ENCODE results near the gene MNX1. TPM values are rescaled to one million over a fixed set of nuclear protein-coding genes. Genes with fewer than 3 reads are reported as not detected.

Gene MNX1
- total RNA-seq, result under 1 TPM in 2 of 5 donors, not detected in 3; 0.10 to 0.30 TPM
- total RNA-seq (2013), result not detected
- total RNA-seq, result 0 to 0.12 (median 0) reads per million in 29 experiments

DNA sequence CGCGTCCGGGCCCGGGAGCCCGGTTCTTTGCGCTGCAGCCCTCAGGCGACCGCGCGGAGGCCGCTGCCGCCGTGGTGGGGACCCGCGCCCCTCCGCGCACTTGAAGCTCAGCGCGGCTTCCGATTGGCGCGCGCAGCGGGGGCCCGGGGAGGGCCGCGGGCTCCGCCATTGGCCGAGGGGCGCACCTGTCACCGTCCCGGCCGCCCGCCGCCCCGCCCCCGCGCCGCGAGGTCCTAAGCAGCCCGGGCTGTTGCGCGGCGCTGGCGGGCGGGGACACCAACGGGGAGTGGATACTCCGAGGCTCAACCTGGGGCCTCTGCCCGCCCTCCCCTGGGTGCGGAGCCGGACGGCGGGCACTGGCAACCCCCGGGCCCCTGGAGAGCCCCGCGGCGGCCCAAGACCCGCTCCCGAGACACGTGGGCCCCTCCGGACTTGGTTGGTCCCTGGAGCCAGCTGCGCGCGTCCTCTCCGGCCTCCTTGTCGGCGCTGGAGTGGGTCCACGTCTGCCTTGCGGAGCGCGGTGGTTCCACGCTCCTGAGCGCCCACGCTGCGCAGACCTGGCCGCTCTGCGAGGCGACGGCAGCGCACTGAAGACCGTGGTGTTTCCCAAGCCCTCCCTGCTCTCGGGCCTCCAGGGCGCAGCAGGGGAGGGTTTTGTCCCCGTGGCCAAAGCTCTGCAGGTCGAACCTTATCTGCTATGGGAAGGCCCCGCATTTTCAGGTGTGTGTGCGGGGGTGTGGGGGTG, at the start of gene MNX1:
MNX1 (minus strand) TSS at position 76 of the 745 bp plus-strand sequence. CDS start 313 bp downstream, outside the sequence.
- Mint-ChIP-seq H3K4me1 (peaks cover 10 to 18% (median 11%) of the 10 kb centered on the region in 3 donors), H3K4me3 (peak within 1 kb of the TSS; percentile 52 to 68 (median 57)), H3K27me3 (peaks cover 43 to 80% of the 10 kb centered on the region in 2 donors), H3K36me3 (no peaks in the 10 kb centered on the region), H3K9me3 (no peaks in the 10 kb centered on the region), H3K27ac (no peak within 1 kb of the TSS)
- POLR2A ChIA-PET, result no interaction called here
- WGBS (ENCODE audit: insufficient coverage), result 2% methylated on average over 84 of the region's 87 CpGs
- Histone ChIP-seq H3K4me3 (ENCODE audit: control insufficient read depth in 1 of 2, extremely low read depth in 1 of 2, low read length in 1 of 2) (peak within 1 kb of the TSS; percentile 26 to 58), H3K4me1 (ENCODE audit: control insufficient read depth in 1 of 2, extremely low read depth in 1 of 2, insufficient read depth in 2 of 2, low read length in 2 of 2) (peaks cover 0 to 21% of the 10 kb centered on the region in 2 experiments), H3K27ac (ENCODE audit: low read length) (no peak within 1 kb of the TSS), H3K9me3 (no peaks in the 10 kb centered on the region), H3K36me3 (ENCODE audit: control insufficient read depth in 2 of 2, extremely low read depth in 1 of 2, insufficient read depth in 1 of 2, low read length in 1 of 2) (no peaks in the 10 kb centered on the region), H3K27me3 (replicated peaks in 1 of 2; ENCODE audit: control insufficient read depth in 2 of 2, extremely low read depth in 1 of 2, insufficient read depth in 2 of 2, low read length in 1 of 2) (peaks cover 17 to 81% of the 10 kb centered on the region in 2 experiments)
- CTCF ChIA-PET, result no interaction called here
- DNase-seq, result peak in 14 of 35 experiments; percentile 4 to 52 (median 20)
- ATAC-seq (replicated peaks in 1 of 4), result peak; percentile 77 to 89 (median 81)

- Histone ChIP-seq H3K9me3 (no peaks in the 10 kb centered on the region), H3K4me3 (ENCODE audit: control insufficient read depth in 1 of 2, extremely low read depth in 1 of 2, low read length in 1 of 2) (no peak overlapping the region), H3K27me3 (replicated peaks in 1 of 2; ENCODE audit: control insufficient read depth in 2 of 2, extremely low read depth in 1 of 2, insufficient read depth in 2 of 2, low read length in 1 of 2) (peaks cover 0 to 44% of the 10 kb centered on the region in 2 experiments), H3K36me3 (ENCODE audit: control insufficient read depth in 2 of 2, extremely low read depth in 1 of 2, insufficient read depth in 1 of 2, low read length in 1 of 2) (no peaks in the 10 kb centered on the region), H3K27ac (ENCODE audit: low read length) (no peak overlapping the region), H3K4me1 (ENCODE audit: control insufficient read depth in 1 of 2, extremely low read depth in 1 of 2, insufficient read depth in 2 of 2, low read length in 2 of 2) (no peaks in the 10 kb centered on the region)
- peaks cover 27 to 46% of the 10 kb centered on the region in 2 donors for H3K27me3 Mint-ChIP-seq
- ChIA-PET POLR2A (no interaction called here), CTCF (no interaction called here)
- DNase-seq (no peak), ATAC-seq (replicated peaks in 1 of 4) (no peak)
- H3K4me3 Mint-ChIP-seq, result no peak overlapping the region
- H3K27ac Mint-ChIP-seq, result no peak overlapping the region
- peaks cover 3 to 21% (median 7%) of the 10 kb centered on the region in 3 donors for H3K9me3 Mint-ChIP-seq
- no peaks in the 10 kb centered on the region for H3K4me1 Mint-ChIP-seq
- no peaks in the 10 kb centered on the region for H3K36me3 Mint-ChIP-seq
- WGBS (ENCODE audit: insufficient coverage), result 65% methylated on average over 4 of the region's 4 CpGs
Observed at GRCh38 chr7:157059534-157059933, 49.1 kb upstream of the MNX1 start.

DNA sequence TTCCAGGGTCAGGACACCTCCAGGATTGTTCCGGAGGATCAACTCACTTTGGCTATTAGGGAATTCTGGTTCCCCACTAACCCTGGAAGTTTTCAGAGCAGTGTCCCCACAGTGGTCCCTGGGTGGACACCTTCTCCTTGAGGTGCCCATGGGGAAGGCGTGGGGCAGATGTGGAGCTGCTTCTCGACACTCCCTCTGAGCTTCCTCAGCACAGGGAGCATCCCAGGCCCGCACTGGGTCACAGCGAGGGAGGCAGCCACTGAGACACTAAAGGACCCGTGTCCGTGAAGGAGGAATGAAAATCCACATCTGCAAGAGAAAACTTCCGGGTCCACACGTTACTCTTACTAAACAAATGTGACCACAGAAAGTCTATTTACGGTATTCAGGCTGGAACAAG, 48.2 kb upstream of the MNX1 start:
- Mint-ChIP-seq H3K27ac (no peak overlapping the region), H3K4me3 (no peak overlapping the region), H3K4me1 (no peaks in the 10 kb centered on the region), H3K9me3 (peaks cover 2 to 21% (median 3%) of the 10 kb centered on the region in 3 donors), H3K36me3 (no peaks in the 10 kb centered on the region), H3K27me3 (peaks cover 30 to 48% of the 10 kb centered on the region in 2 donors)
- ChIA-PET POLR2A (no interaction called here), CTCF (no interaction called here)
- Histone ChIP-seq H3K27ac (ENCODE audit: low read length) (no peak overlapping the region), H3K4me1 (ENCODE audit: control insufficient read depth in 1 of 2, extremely low read depth in 1 of 2, insufficient read depth in 2 of 2, low read length in 2 of 2) (no peaks in the 10 kb centered on the region), H3K9me3 (no peaks in the 10 kb centered on the region), H3K36me3 (ENCODE audit: control insufficient read depth in 2 of 2, extremely low read depth in 1 of 2, insufficient read depth in 1 of 2, low read length in 1 of 2) (no peaks in the 10 kb centered on the region), H3K27me3 (replicated peaks in 1 of 2; ENCODE audit: control insufficient read depth in 2 of 2, extremely low read depth in 1 of 2, insufficient read depth in 2 of 2, low read length in 1 of 2) (peaks cover 0 to 49% of the 10 kb centered on the region in 2 experiments), H3K4me3 (ENCODE audit: control insufficient read depth in 1 of 2, extremely low read depth in 1 of 2, low read length in 1 of 2) (no peak overlapping the region)
- 84% methylated on average over 7 of the region's 10 CpGs for WGBS (ENCODE audit: insufficient coverage)
- ATAC-seq (replicated peaks in 1 of 4) (no peak), DNase-seq (no peak)

GRCh38 chr7:157058068-157058467, 47.6 kb upstream of the MNX1 start:
- POLR2A ChIA-PET, result no interaction called here

GRCh38 chr7:157056957-157057902, 46.8 kb upstream of the MNX1 start:
- Mint-ChIP-seq H3K9me3 (peaks cover 4 to 19% (median 5%) of the 10 kb centered on the region in 3 donors), H3K27ac (no peak overlapping the region), H3K4me1 (no peaks in the 10 kb centered on the region), H3K27me3 (peaks cover 30 to 49% of the 10 kb centered on the region in 2 donors), H3K36me3 (no peaks in the 10 kb centered on the region), H3K4me3 (no peak overlapping the region)
- H3K9me3 ChIP-seq, result no peaks in the 10 kb centered on the region
- H3K4me3 ChIP-seq (ENCODE audit: control insufficient read depth in 1 of 2, extremely low read depth in 1 of 2, low read length in 1 of 2), result no peak overlapping the region
- DNase-seq, result no peak
- H3K4me1 ChIP-seq (ENCODE audit: control insufficient read depth in 1 of 2, extremely low read depth in 1 of 2, insufficient read depth in 2 of 2, low read length in 2 of 2), result no peaks in the 10 kb centered on the region
- CTCF ChIA-PET, result no interaction called here
- POLR2A ChIA-PET, result no interaction called here
- no peak for ATAC-seq (replicated peaks in 1 of 4)
- no peak overlapping the region for H3K27ac ChIP-seq (ENCODE audit: low read length)
- peaks cover 0 to 43% of the 10 kb centered on the region in 2 experiments for H3K27me3 ChIP-seq (replicated peaks in 1 of 2; ENCODE audit: control insufficient read depth in 2 of 2, extremely low read depth in 1 of 2, insufficient read depth in 2 of 2, low read length in 1 of 2)
- 75% methylated on average over 8 of the region's 16 CpGs for WGBS (ENCODE audit: insufficient coverage)
- H3K36me3 ChIP-seq (ENCODE audit: control insufficient read depth in 2 of 2, extremely low read depth in 1 of 2, insufficient read depth in 1 of 2, low read length in 1 of 2), result no peaks in the 10 kb centered on the region

More at GRCh38 chr7:157058068-157058467, 47.6 kb upstream of the MNX1 start:
- Mint-ChIP-seq H3K27ac (no peak overlapping the region), H3K36me3 (no peaks in the 10 kb centered on the region), H3K4me1 (no peaks in the 10 kb centered on the region), H3K4me3 (no peak overlapping the region), H3K27me3 (peaks cover 30 to 52% of the 10 kb centered on the region in 2 donors), H3K9me3 (peaks cover 2 to 23% (median 5%) of the 10 kb centered on the region in 3 donors)
- Histone ChIP-seq H3K36me3 (ENCODE audit: control insufficient read depth in 2 of 2, extremely low read depth in 1 of 2, insufficient read depth in 1 of 2, low read length in 1 of 2) (no peaks in the 10 kb centered on the region), H3K27ac (ENCODE audit: low read length) (no peak overlapping the region), H3K27me3 (replicated peaks in 1 of 2; ENCODE audit: control insufficient read depth in 2 of 2, extremely low read depth in 1 of 2, insufficient read depth in 2 of 2, low read length in 1 of 2) (peaks cover 0 to 46% of the 10 kb centered on the region in 2 experiments), H3K9me3 (no peaks in the 10 kb centered on the region), H3K4me3 (ENCODE audit: control insufficient read depth in 1 of 2, extremely low read depth in 1 of 2, low read length in 1 of 2) (no peak overlapping the region), H3K4me1 (ENCODE audit: control insufficient read depth in 1 of 2, extremely low read depth in 1 of 2, insufficient read depth in 2 of 2, low read length in 2 of 2) (no peaks in the 10 kb centered on the region)
- CTCF ChIA-PET, result no interaction called here
- 71% methylated on average over 7 of the region's 8 CpGs for WGBS (ENCODE audit: insufficient coverage)
- no peak for ATAC-seq (replicated peaks in 1 of 4)
- DNase-seq, result no peak

GRCh38 chr7:157056246-157056645, 45.8 kb upstream of the MNX1 start:
- POLR2A ChIA-PET, result no interaction called here
- 83% methylated on average over 1 of the region's 9 CpGs for WGBS (ENCODE audit: insufficient coverage)
- no peak for DNase-seq

More at GRCh38 chr7:157056246-157056645, 45.8 kb upstream of the MNX1 start:
- no peaks in the 10 kb centered on the region for H3K9me3 ChIP-seq
- Mint-ChIP-seq H3K27ac (no peak overlapping the region), H3K4me3 (no peak overlapping the region), H3K9me3 (peaks cover 4 to 14% (median 5%) of the 10 kb centered on the region in 3 donors), H3K27me3 (peaks cover 35 to 46% of the 10 kb centered on the region in 2 donors), H3K4me1 (no peaks in the 10 kb centered on the region), H3K36me3 (no peaks in the 10 kb centered on the region)
- ATAC-seq (replicated peaks in 1 of 4), result no peak
- CTCF ChIA-PET, result no interaction called here
- H3K4me3 ChIP-seq (ENCODE audit: control insufficient read depth in 1 of 2, extremely low read depth in 1 of 2, low read length in 1 of 2), result no peak overlapping the region
- H3K4me1 ChIP-seq (ENCODE audit: control insufficient read depth in 1 of 2, extremely low read depth in 1 of 2, insufficient read depth in 2 of 2, low read length in 2 of 2), result no peaks in the 10 kb centered on the region
- no peak overlapping the region for H3K27ac ChIP-seq (ENCODE audit: low read length)
- H3K27me3 ChIP-seq (replicated peaks in 1 of 2; ENCODE audit: control insufficient read depth in 2 of 2, extremely low read depth in 1 of 2, insufficient read depth in 2 of 2, low read length in 1 of 2), result peaks cover 0 to 42% of the 10 kb centered on the region in 2 experiments
- no peaks in the 10 kb centered on the region for H3K36me3 ChIP-seq (ENCODE audit: control insufficient read depth in 2 of 2, extremely low read depth in 1 of 2, insufficient read depth in 1 of 2, low read length in 1 of 2)
